CD8-positive, alpha-beta memory T cell (primary cell): ENCODE data around the gene CYP27C1. TPM values are rescaled to one million over a fixed set of nuclear protein-coding genes. Genes with fewer than 3 reads are reported as not detected.

ENCODE experiments used
- CTCF ChIA-PET: fragments of 350-600 bp; sonication (Branson Sonifier 250); formaldehyde crosslinking; loops from one replicate; lab custom pipeline; 2021; ENCODE audit warnings: antibody characterized with exemption; lab: Charles Lee
- POLR2A ChIA-PET: fragments of 350-600 bp; sonication (Branson Sonifier 250); formaldehyde crosslinking; loops from one replicate; lab custom pipeline; 2021; ENCODE audit warnings: antibody characterized with exemption; lab: Charles Lee
- DNase-seq, 5 donors: peaks; one replicate each; pipeline versions ENCODE4 v3.0.0 to v3.0.0-alpha.2; 2020 to 2022; ENCODE audit warnings: mixed read lengths in 1 of 5
- H3K27ac ChIP-seq: one replicate; pipeline ENCODE4 v1.7.0; 2013; ENCODE audit warnings: low read depth, mild to moderate bottlenecking, low read length, moderate library complexity
- H3K27me3 ChIP-seq: 2 replicates; pipeline ENCODE4 v1.7.0; 2013; ENCODE audit warnings: low read length, mild to moderate bottlenecking; ENCODE audit not compliant: insufficient read depth, poor library complexity, severe bottlenecking
- H3K36me3 ChIP-seq: 2 replicates; pipeline ENCODE4 v1.7.0; 2013; ENCODE audit warnings: mild to moderate bottlenecking, low read length, moderate library complexity; ENCODE audit not compliant: insufficient read depth
- H3K4me1 ChIP-seq: 2 replicates; pipeline ENCODE4 v1.7.0; 2013; ENCODE audit warnings: mild to moderate bottlenecking, low read length, moderate library complexity; ENCODE audit not compliant: insufficient read depth
- H3K4me3 ChIP-seq: 2 replicates; pipeline ENCODE4 v1.7.0; 2013; ENCODE audit warnings: mild to moderate bottlenecking, low read length
- H3K9me3 ChIP-seq: 2 replicates; pipeline ENCODE4 v1.7.0; 2013; ENCODE audit warnings: mild to moderate bottlenecking, low read length
- H3K27ac Mint-ChIP-seq, 8 donors: one replicate each; pipeline ENCODE4 v1.8.0; 2020 to 2021; ENCODE audit warnings: mixed read lengths in 8 of 8, mild to moderate bottlenecking in 6 of 8, inconsistent platforms in 3 of 8, moderate library complexity in 3 of 8
- H3K27me3 Mint-ChIP-seq, 2 donors: one replicate each; pipeline ENCODE4 v1.8.0; 2020 to 2021; ENCODE audit warnings: mixed read lengths in 2 of 2, mild to moderate bottlenecking in 1 of 2, moderate library complexity in 1 of 2
- H3K36me3 Mint-ChIP-seq, 3 donors: one replicate each; pipeline ENCODE4 v1.8.0; 2020 to 2021; ENCODE audit warnings: mixed read lengths in 3 of 3, inconsistent platforms in 1 of 3, mild to moderate bottlenecking in 1 of 3
- H3K4me1 Mint-ChIP-seq, 3 donors: one replicate each; pipeline ENCODE4 v1.8.0; 2020 to 2021; ENCODE audit warnings: mixed read lengths in 3 of 3, inconsistent platforms in 1 of 3, mild to moderate bottlenecking in 1 of 3
- H3K4me3 Mint-ChIP-seq, 7 donors: one replicate each; pipeline ENCODE4 v1.8.0; 2020 to 2021; ENCODE audit warnings: mixed read lengths in 7 of 7, mild to moderate bottlenecking in 6 of 7, moderate library complexity in 4 of 7, inconsistent platforms in 2 of 7
- H3K9me3 Mint-ChIP-seq, 5 donors: one replicate each; pipeline ENCODE4 v1.8.0; 2020 to 2022; ENCODE audit warnings: mixed read lengths in 5 of 5, mild to moderate bottlenecking in 3 of 5, moderate library complexity in 2 of 5, inconsistent platforms in 1 of 5
- polyA plus RNA-seq: library from polyadenylated mRNA; unstranded; fragments of 300-500 nt; fragmentation: Illumina TruSeq; gene quantifications from one replicate; pipeline ENCODE4 v1.2.3, GENCODE V29; 2021
- total RNA-seq, 2 experiments: library from RNA; stranded (reverse); gene quantifications; one replicate each; pipeline ENCODE4 v1.2.3, GENCODE V29; 2021

CYP27C1 gene
- total and polyA plus RNA-seq, 3 experiments from 2014 or later: not detected

- no peaks in the 10 kb centered on the region for H3K27me3 ChIP-seq
- H3K27ac ChIP-seq: no peak overlapping the region
- no peaks in the 10 kb centered on the region for H3K4me1 ChIP-seq
- Mint-ChIP-seq H3K27ac (no peak overlapping the region), H3K9me3 (no peaks in the 10 kb centered on the region), H3K27me3 (peaks cover 3 to 5% of the 10 kb centered on the region in 2 donors), H3K4me3 (no peak overlapping the region), H3K36me3 (no peaks in the 10 kb centered on the region), H3K4me1 (no peaks in the 10 kb centered on the region)
- H3K36me3 ChIP-seq: no peaks in the 10 kb centered on the region
- CTCF ChIA-PET: interaction anchor here (1.8 kb wide), 1 partner anchor 70 kb away, joined by 6 read pairs; no protein-coding TSS in a partner anchor
- POLR2A ChIA-PET: no interaction called here
- no peak overlapping the region for H3K4me3 ChIP-seq
- DNase-seq: no peak
- no peaks in the 10 kb centered on the region for H3K9me3 ChIP-seq
Measured at GRCh38 chr2:127137741-127138140, 82.4 kb downstream of the CYP27C1 start.

DNA sequence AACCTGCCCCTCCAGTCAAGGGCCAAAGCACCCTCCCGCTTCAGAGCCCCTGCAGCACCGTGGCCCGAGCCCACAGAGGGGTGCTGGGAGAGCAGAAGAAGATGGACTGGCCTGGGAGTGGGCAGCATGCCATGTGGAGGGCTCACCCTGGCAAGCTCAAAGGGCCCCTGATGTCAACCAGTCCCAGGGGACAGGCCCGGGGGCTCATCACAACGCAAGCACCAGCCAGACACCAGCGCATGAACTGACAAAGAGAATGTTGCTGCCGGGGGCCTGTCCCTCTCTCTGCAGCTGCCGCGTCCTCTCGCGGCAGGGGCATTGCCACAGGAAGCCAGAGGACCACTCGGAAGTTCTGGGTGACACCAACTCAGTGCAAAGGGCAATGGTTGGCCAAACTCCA lies 82.9 kb downstream of the CYP27C1 start:
- H3K36me3 Mint-ChIP-seq: no peaks in the 10 kb centered on the region
- no peaks in the 10 kb centered on the region for H3K36me3 ChIP-seq
- H3K27ac Mint-ChIP-seq: no peak overlapping the region
- no peaks in the 10 kb centered on the region for H3K4me1 ChIP-seq
- no peaks in the 10 kb centered on the region for H3K9me3 Mint-ChIP-seq
- no peak overlapping the region for H3K27ac ChIP-seq
- H3K4me3 Mint-ChIP-seq: no peak overlapping the region
- CTCF ChIA-PET: interaction anchor here (1.8 kb wide), 1 partner anchor 70 kb away, joined by 6 read pairs; no protein-coding TSS in a partner anchor
- no peak for DNase-seq
- H3K27me3 Mint-ChIP-seq: peaks cover 3 to 5% of the 10 kb centered on the region in 2 donors
- POLR2A ChIA-PET: no interaction called here
- no peaks in the 10 kb centered on the region for H3K9me3 ChIP-seq
- H3K27me3 ChIP-seq: no peaks in the 10 kb centered on the region
- H3K4me1 Mint-ChIP-seq: no peaks in the 10 kb centered on the region
- no peak overlapping the region for H3K4me3 ChIP-seq

GRCh38 chr2:127134833-127135830 lies 85.0 kb downstream of the CYP27C1 start:
- no peak overlapping the region for H3K27ac ChIP-seq
- no peaks in the 10 kb centered on the region for H3K27me3 ChIP-seq
- no peaks in the 10 kb centered on the region for H3K4me1 Mint-ChIP-seq
- DNase-seq: no peak
- H3K36me3 ChIP-seq: no peaks in the 10 kb centered on the region
- H3K4me1 ChIP-seq: no peaks in the 10 kb centered on the region
- peaks cover 3 to 9% of the 10 kb centered on the region in 2 donors for H3K27me3 Mint-ChIP-seq
- no peaks in the 10 kb centered on the region for H3K9me3 Mint-ChIP-seq
- no peaks in the 10 kb centered on the region for H3K9me3 ChIP-seq
- H3K4me3 Mint-ChIP-seq: no peak overlapping the region
- ChIA-PET CTCF (no interaction called here), POLR2A (no interaction called here)
- no peak overlapping the region for H3K4me3 ChIP-seq
- H3K27ac Mint-ChIP-seq: no peak overlapping the region
- H3K36me3 Mint-ChIP-seq: no peaks in the 10 kb centered on the region

- Mint-ChIP-seq H3K4me3 (no peak overlapping the region), H3K27me3 (peaks cover 3 to 9% of the 10 kb centered on the region in 2 donors), H3K36me3 (no peaks in the 10 kb centered on the region), H3K27ac (no peak overlapping the region), H3K4me1 (no peaks in the 10 kb centered on the region), H3K9me3 (no peaks in the 10 kb centered on the region)
- no peak for DNase-seq
- CTCF ChIA-PET: interaction anchor here (0.6 to 1.1 kb wide), 2 partner anchors 10 to 94 kb away, joined by 3 read pairs; no protein-coding TSS in a partner anchor
- H3K4me1 ChIP-seq: no peaks in the 10 kb centered on the region
- H3K4me3 ChIP-seq: no peak overlapping the region
- H3K36me3 ChIP-seq: no peaks in the 10 kb centered on the region
- H3K9me3 ChIP-seq: no peaks in the 10 kb centered on the region
- H3K27ac ChIP-seq: no peak overlapping the region
- no peaks in the 10 kb centered on the region for H3K27me3 ChIP-seq
- POLR2A ChIA-PET: no interaction called here
Measured at GRCh38 chr2:127134235-127134634, 85.9 kb downstream of the CYP27C1 start.

Other genes starting within 250 kb of the CYP27C1 start
- 10 to 100 TPM; 84.9 to 87.3 TPM for gene BIN1, start 113.1 kb downstream of the CYP27C1 start, total RNA-seq
- 163 TPM for gene BIN1, start 113.1 kb downstream of the CYP27C1 start, polyA plus RNA-seq
- gene ERCC3, start 73.8 kb upstream of the CYP27C1 start, total RNA-seq: 10 to 100 TPM; 52.8 to 58.1 TPM
- gene ERCC3, start 73.8 kb upstream of the CYP27C1 start, polyA plus RNA-seq: 33.4 TPM
- gene MAP3K2, start 167.7 kb upstream of the CYP27C1 start, total RNA-seq: 10 to 100 TPM; 55.9 to 57.7 TPM
- 65.0 TPM for gene MAP3K2, start 167.7 kb upstream of the CYP27C1 start, polyA plus RNA-seq
- under 1 TPM in 1 of 2 experiments, not detected in 1; 0.13 TPM for gene PROC, start 198.1 kb upstream of the CYP27C1 start, total RNA-seq
- not detected for gene PROC, start 198.1 kb upstream of the CYP27C1 start, polyA plus RNA-seq